ENCODE data around the gene LYRM2. TPM values are rescaled to one million over a fixed set of nuclear protein-coding genes. Genes with fewer than 3 reads are reported as not detected.

LYRM2 gene
- total RNA-seq, 4 donors from 2014 or later = 12.0 to 20.1 (median 13.6) TPM

DNA sequence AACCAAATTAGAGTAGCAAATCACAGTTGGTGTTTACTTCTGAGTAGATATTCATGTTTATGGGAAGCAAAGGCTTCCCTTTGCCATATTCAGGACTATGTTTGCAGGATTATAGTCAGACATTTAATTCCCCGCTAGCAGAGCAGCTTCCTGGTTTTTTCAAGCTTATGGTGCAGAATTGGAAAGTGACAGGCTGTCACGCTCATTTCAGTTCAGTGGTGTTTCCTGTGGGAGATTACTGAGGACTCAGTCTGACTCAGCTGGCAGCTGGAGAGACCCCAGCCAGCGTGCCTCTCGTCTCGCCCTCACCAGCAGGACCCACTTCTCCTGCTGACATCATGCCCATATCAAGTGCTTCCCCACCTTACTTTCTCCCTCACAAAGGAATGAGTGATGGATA is 85.1 kb downstream of the LYRM2 start:
- TF ChIP-seq, protein P1, sequence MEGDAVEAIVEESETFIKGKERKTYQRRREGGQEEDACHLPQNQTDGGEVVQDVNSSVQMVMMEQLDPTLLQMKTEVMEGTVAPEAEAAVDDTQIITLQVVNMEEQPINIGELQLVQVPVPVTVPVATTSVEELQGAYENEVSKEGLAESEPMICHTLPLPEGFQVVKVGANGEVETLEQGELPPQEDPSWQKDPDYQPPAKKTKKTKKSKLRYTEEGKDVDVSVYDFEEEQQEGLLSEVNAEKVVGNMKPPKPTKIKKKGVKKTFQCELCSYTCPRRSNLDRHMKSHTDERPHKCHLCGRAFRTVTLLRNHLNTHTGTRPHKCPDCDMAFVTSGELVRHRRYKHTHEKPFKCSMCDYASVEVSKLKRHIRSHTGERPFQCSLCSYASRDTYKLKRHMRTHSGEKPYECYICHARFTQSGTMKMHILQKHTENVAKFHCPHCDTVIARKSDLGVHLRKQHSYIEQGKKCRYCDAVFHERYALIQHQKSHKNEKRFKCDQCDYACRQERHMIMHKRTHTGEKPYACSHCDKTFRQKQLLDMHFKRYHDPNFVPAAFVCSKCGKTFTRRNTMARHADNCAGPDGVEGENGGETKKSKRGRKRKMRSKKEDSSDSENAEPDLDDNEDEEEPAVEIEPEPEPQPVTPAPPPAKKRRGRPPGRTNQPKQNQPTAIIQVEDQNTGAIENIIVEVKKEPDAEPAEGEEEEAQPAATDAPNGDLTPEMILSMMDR (IDR thresholded peaks at IDR 0.05) = no peak
- TF ChIP-seq POLR2A (IDR thresholded peaks at IDR 0.05) (no peak), EP300 (IDR thresholded peaks at IDR 0.05) (no peak)
- H3K4me3 ChIP-seq = no peak overlapping the region
- no peak for DNase-seq (ENCODE audit: low spot score in 2 of 2)
- no peaks in the 10 kb centered on the region for H3K4me1 ChIP-seq
- peaks cover 0 to 6% (median 0%) of the 10 kb centered on the region in 3 donors for H3K36me3 ChIP-seq
- H3K9me3 ChIP-seq = peaks cover 0 to 13% (median 0%) of the 10 kb centered on the region in 4 donors
- WGBS, 2 donors = 83 to 87% methylated on average over 5 of the region's 5 CpGs
- no peaks in the 10 kb centered on the region for H3K27me3 ChIP-seq
- no peak overlapping the region for H3K27ac ChIP-seq

DNA sequence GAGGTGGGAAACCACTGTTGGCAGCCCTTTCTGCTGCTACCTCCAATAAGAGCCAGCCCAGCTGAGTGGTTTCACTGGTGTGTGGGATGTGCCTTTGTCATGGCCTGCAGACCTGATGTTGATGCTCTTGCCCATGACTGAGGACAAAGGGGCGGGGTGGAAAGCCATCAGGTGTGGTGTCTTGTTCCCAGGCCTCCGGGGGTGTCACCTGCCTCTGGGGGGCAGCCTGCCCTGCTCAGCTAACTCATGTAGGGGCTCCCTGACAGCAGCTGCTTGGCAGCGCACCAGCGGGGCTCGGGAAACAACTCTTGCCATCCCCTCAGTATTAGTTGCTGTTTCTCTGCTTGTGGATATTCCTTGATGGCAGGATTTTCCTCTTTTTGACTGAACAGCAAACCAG is 91.3 kb downstream of the LYRM2 start:
- TF ChIP-seq, protein P1 (IDR thresholded peaks at IDR 0.05) = no peak
- TF ChIP-seq POLR2A (IDR thresholded peaks at IDR 0.05) (no peak), EP300 (IDR thresholded peaks at IDR 0.05) (no peak)
- Histone ChIP-seq H3K4me3 (no peak overlapping the region), H3K36me3 (no peaks in the 10 kb centered on the region), H3K9me3 (no peaks in the 10 kb centered on the region), H3K4me1 (no peaks in the 10 kb centered on the region), H3K27ac (no peak overlapping the region), H3K27me3 (no peaks in the 10 kb centered on the region)
- WGBS, 2 donors = 74 to 84% methylated on average over 5 of the region's 5 CpGs
- DNase-seq (ENCODE audit: low spot score in 2 of 2) = no peak

DNA sequence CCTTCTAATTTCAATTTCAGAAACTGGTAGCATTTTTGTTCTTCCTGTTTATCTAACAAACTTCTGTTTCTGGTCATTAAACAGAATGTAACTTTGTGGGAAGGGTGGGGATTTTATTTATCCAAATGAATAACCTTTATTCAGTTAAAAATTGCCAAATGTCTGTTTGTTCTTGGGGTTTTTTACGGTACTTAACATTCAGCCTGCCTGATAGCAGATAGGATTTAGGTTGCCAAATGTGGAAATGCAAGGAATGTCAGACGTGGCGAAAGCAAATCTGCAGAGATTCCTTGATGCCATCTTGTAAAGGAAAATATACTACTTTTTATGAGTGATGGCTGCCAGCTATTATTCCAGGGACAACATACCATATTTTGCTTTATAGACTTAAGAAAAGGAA is 95.7 kb downstream of the LYRM2 start:
- TF ChIP-seq POLR2A (IDR thresholded peaks at IDR 0.05) (no peak), EP300 (IDR thresholded peaks at IDR 0.05) (no peak)
- TF ChIP-seq, protein P1 (IDR thresholded peaks at IDR 0.05) = no peak
- no peak for DNase-seq (ENCODE audit: low spot score in 2 of 2)
- WGBS, 2 donors = 67 to 83% methylated on average over 3 of the region's 3 CpGs
- Histone ChIP-seq H3K9me3 (no peaks in the 10 kb centered on the region), H3K27me3 (no peaks in the 10 kb centered on the region), H3K36me3 (no peaks in the 10 kb centered on the region), H3K27ac (no peak overlapping the region), H3K4me3 (no peak overlapping the region), H3K4me1 (no peaks in the 10 kb centered on the region)

DNA sequence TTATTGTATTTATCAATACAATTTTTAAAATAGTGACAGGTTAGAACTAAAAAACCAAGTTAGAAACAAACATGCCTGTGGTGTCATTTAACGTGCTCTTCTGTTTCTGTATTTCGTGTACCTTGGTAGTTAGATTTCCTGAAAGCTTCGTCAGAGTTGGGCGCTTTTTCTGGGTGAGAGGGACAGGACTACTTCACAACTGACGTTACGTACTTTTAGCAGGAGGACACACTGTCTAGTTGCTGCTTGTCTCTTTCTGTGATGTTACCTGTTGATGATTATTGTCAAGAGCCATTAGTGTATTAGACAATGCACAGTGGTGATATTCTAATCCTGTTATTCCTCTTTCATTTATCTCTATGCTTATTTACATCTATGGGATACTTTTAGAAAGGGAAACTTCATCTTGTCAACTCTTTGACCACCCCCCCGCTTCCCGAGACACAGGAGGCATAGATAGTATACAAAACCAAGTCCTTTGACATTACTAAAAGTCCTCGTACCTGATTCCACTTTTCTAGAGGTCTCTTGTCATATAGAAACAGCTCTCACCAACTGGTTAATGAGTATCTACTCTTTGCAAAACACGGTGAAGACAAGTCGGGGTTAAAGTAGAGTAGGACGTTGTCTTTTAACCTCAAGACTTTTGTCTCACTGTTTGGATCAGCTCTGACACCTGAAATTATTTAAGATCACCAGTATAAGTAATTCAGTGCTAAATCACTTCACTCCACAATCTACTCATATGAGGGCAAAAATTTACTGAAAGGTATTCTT is 96.3 kb downstream of the LYRM2 start:
- H3K36me3 ChIP-seq = no peaks in the 10 kb centered on the region
- WGBS, 2 donors = 90 to 92% methylated on average over 12 of the region's 12 CpGs
- TF ChIP-seq, protein P1 (IDR thresholded peaks at IDR 0.05) = no peak
- TF ChIP-seq EP300 (IDR thresholded peaks at IDR 0.05) (no peak), POLR2A (IDR thresholded peaks at IDR 0.05) (no peak)
- DNase-seq (ENCODE audit: low spot score in 2 of 2) = no peak
- H3K27me3 ChIP-seq = no peaks in the 10 kb centered on the region
- no peak overlapping the region for H3K4me3 ChIP-seq
- no peaks in the 10 kb centered on the region for H3K4me1 ChIP-seq
- H3K27ac ChIP-seq = no peak overlapping the region
- no peaks in the 10 kb centered on the region for H3K9me3 ChIP-seq

DNA sequence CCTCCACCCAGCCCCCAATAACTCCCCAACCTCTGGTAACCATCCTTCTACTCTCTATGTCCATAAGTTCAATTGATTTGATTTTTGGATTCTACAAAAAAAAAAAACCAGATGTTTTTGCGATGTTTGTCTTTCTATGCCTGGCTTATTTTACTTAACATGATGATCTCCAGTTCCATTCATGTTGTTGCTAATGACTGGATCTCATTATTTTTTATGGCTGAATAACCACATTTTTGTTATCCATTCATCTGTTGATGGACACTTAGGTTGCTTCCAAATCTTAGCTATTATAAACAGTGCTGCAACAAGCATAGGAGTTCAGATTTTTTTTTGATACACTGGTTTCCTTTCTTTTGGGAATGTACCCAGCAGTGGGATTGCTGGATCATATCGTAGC is 98.8 kb downstream of the LYRM2 start:
- Histone ChIP-seq H3K27me3 (no peaks in the 10 kb centered on the region), H3K36me3 (no peaks in the 10 kb centered on the region), H3K4me3 (no peak overlapping the region), H3K9me3 (no peaks in the 10 kb centered on the region), H3K27ac (no peak overlapping the region), H3K4me1 (no peaks in the 10 kb centered on the region)
- TF ChIP-seq POLR2A (IDR thresholded peaks at IDR 0.05) = no peak
- TF ChIP-seq, protein P1 (IDR thresholded peaks at IDR 0.05) = no peak
- no peak for TF ChIP-seq EP300 (IDR thresholded peaks at IDR 0.05)
- 74 to 84% methylated on average over 2 of the region's 2 CpGs for whole genome bisulfite sequencing, 2 donors
- no peak for DNase-seq (ENCODE audit: low spot score in 2 of 2)

Data from tibial nerve (tissue), 4 donors.